ENCODE results near the gene ITGB6. TPM values are rescaled to one million over a fixed set of nuclear protein-coding genes. Genes with fewer than 3 reads are reported as not detected.

The ITGB6 gene
- total RNA-seq, 6 donors from 2014 or later, result 52.6 to 124 (median 68.8) TPM

- ATAC-seq (ENCODE audit: low FRiP score in 2 of 2) (no peak), DNase-seq (no peak)
- 53 to 69% methylated on average over 3 of the region's 3 CpGs for WGBS, 2 donors
- H3K36me3 ChIP-seq, result no peaks in the 10 kb centered on the region
- no peaks in the 10 kb centered on the region for H3K27me3 ChIP-seq
- H3K27ac ChIP-seq, result peak overlapping the region in 1 of 4 donors; percentile 28
- TF ChIP-seq EP300 (IDR thresholded peaks at IDR 0.05) (no peak), POLR2AphosphoS5 (IDR thresholded peaks at IDR 0.05) (no peak), CTCF (IDR thresholded peaks at IDR 0.05) (no peak), POLR2A (IDR thresholded peaks at IDR 0.05) (no peak)
- peaks cover 10 to 24% (median 18%) of the 10 kb centered on the region in 4 donors for H3K4me1 ChIP-seq
- no peak overlapping the region for H3K4me3 ChIP-seq
- no peaks in the 10 kb centered on the region for H3K9me3 ChIP-seq
Measured at GRCh38 chr2:160242893-160243564, 43.0 kb upstream of the ITGB6 start.

DNA sequence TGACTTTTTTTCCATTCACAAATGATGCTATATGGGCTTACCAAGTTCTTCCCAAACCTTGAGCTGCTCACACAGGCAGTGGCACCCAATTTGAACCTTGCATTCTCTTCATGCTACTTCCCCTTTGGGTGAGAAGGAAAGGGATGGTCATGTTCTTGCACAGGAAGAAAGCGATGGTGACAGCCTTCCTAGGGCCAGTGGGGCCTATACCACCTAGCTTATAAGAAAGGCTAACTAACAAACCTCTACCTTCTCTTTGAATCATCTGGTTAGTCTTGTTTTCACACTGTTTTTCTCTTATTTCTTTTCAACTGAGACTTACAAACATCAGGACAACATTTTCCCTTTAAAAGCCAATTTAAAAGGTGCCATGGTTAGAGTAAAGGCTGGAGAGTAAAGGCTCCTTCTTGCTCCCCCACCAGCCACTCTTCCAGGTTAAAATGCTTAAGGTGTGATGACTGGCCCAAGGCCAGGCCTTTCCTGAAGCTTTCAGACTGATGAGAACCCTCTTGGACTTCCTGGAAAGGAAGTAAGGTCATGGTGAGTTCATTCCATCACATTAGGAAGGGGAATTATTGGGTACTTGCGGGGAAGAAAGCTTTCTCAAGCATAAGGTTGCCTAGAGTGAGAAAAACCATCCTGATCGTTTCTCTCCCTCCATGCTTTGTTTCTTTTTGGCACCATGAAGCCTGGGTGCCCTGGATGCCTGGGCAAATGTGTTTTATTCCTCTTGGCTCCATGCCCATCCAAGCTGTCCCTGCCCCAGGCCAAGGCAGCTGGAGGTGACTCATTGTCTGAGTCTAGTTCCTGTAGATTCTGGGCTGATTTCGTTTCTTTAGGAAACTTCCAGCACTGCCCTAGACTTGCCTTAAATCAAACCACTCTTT, 41.4 kb upstream of the ITGB6 start:
- Histone ChIP-seq H3K4me1 (peaks cover 10 to 25% (median 18%) of the 10 kb centered on the region in 4 donors), H3K27me3 (no peaks in the 10 kb centered on the region), H3K36me3 (no peaks in the 10 kb centered on the region), H3K4me3 (no peak overlapping the region), H3K9me3 (no peaks in the 10 kb centered on the region), H3K27ac (peak overlapping the region; percentile 13 to 67 (median 44))
- ATAC-seq (ENCODE audit: low FRiP score in 2 of 2), result peak in 1 of 2 donors; percentile 90
- DNase-seq, result peak in 1 of 2 donors; percentile 74
- 46 to 57% methylated on average over 4 of the region's 4 CpGs for WGBS, 2 donors
- TF ChIP-seq EP300 (IDR thresholded peaks at IDR 0.05), result peak in 3 of 4 donors; percentile 33 to 90 (median 44)
- no peak for TF ChIP-seq POLR2A (IDR thresholded peaks at IDR 0.05)
- peak; percentile 14 to 49 for TF ChIP-seq POLR2AphosphoS5 (IDR thresholded peaks at IDR 0.05)
- no peak for TF ChIP-seq CTCF (IDR thresholded peaks at IDR 0.05)

DNA sequence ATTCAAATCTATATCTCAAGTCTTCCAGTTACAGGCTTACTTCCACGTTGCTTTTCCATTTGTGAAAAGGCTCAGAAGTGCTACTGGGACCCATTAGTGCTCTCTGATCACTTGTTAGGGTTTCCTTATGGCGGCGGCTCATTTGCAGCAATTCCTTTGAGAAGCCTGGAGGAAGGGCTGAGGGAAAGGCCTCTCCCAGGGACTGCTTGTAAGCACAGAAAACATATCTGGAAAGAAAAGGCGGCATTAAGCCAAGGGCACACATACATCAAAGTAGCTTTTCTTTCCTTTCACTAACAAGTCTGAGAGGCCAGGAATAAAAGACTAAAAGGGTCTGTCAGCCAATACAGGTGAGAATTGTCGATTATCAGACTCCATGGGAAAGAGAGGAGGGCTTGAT, 39.4 kb upstream of the ITGB6 start:
- 59 to 74% methylated on average over 5 of the region's 5 CpGs for WGBS, 2 donors
- Histone ChIP-seq H3K27me3 (no peaks in the 10 kb centered on the region), H3K9me3 (no peaks in the 10 kb centered on the region), H3K4me3 (no peak overlapping the region), H3K27ac (no peak overlapping the region), H3K4me1 (peaks cover 10 to 25% (median 14%) of the 10 kb centered on the region in 4 donors), H3K36me3 (no peaks in the 10 kb centered on the region)
- no peak for TF ChIP-seq POLR2AphosphoS5 (IDR thresholded peaks at IDR 0.05)
- no peak for TF ChIP-seq POLR2A (IDR thresholded peaks at IDR 0.05)
- TF ChIP-seq EP300 (IDR thresholded peaks at IDR 0.05), result no peak
- TF ChIP-seq CTCF (IDR thresholded peaks at IDR 0.05), result no peak
- no peak for ATAC-seq (ENCODE audit: low FRiP score in 2 of 2)
- no peak for DNase-seq

- peaks cover 10 to 27% (median 15%) of the 10 kb centered on the region in 4 donors for H3K4me1 ChIP-seq
- H3K36me3 ChIP-seq, result no peaks in the 10 kb centered on the region
- no peak overlapping the region for H3K4me3 ChIP-seq
- DNase-seq (no peak), ATAC-seq (ENCODE audit: low FRiP score in 2 of 2) (no peak)
- WGBS, 2 donors, result 82 to 83% methylated on average over 4 of the region's 4 CpGs
- H3K27ac ChIP-seq, result no peak overlapping the region
- TF ChIP-seq POLR2A (IDR thresholded peaks at IDR 0.05), result no peak
- TF ChIP-seq CTCF (IDR thresholded peaks at IDR 0.05), result no peak
- TF ChIP-seq EP300 (IDR thresholded peaks at IDR 0.05), result no peak
- TF ChIP-seq POLR2AphosphoS5 (IDR thresholded peaks at IDR 0.05), result no peak
- no peaks in the 10 kb centered on the region for H3K9me3 ChIP-seq
- no peaks in the 10 kb centered on the region for H3K27me3 ChIP-seq
Measured at GRCh38 chr2:160238392-160238791, 38.3 kb upstream of the ITGB6 start.
